GM12878 (cell line): ENCODE data around the gene PKNOX1. TPM values are rescaled to one million over a fixed set of nuclear protein-coding genes. Genes with fewer than 3 reads are reported as not detected.

Source experiments
- ATAC-seq: fragments of 200-7000 bp; cut with Tn5 transposase; 3 replicates; pipeline ENCODE4 v1.9.1; 2020; ENCODE audit warnings: mild to moderate bottlenecking, moderate library complexity
- BruUV-seq: library from RNA; stranded (reverse); fragments of 400-500 nt; replicated peaks from 2 replicates; lab custom pipeline; 2021; lab: Mats Ljungman, UMichigan
- CTCF ChIA-PET: fragments of 300-600 bp; sonication (Branson Sonifier 250); formaldehyde crosslinking; extraction: SDS; loops from one replicate; lab custom pipeline; 2021; ENCODE audit warnings: inconsistent platforms; lab: Yijun Ruan, JAX
- POLR2A ChIA-PET: fragments of 350-600 bp; formaldehyde crosslinking; extraction: SDS; loops from one replicate; lab custom pipeline; 2021; ENCODE audit warnings: inconsistent platforms; lab: Charles Lee
- RAD21 ChIA-PET: fragments of 300-600 bp; sonication (Branson Sonifier 250); formaldehyde crosslinking; loops from one replicate; lab custom pipeline; 2023; ENCODE audit warnings: antibody characterized with exemption; ENCODE audit not compliant: unreplicated experiment; lab: Charles Lee
- SMC1A ChIA-PET: fragments of 300-600 bp; sonication (Branson Sonifier 250); formaldehyde crosslinking; loops from one replicate; lab custom pipeline; 2023; ENCODE audit not compliant: unreplicated experiment, uncharacterized antibody; lab: Charles Lee
- DNase-seq: peaks from one replicate; pipeline ENCODE4 v3.0.0-alpha.2; 2011; ENCODE audit warnings: low read depth, low spot score
- FAIRE-seq: peaks from 3 replicates; lab custom pipeline; 2011; peaks lifted over from hg19 to GRCh38; lab: Jason Lieb, UNC
- H2AFZ ChIP-seq: 2 replicates; pipeline ENCODE4 v1.6.0; 2011; ENCODE audit warnings: low read depth, low read length, control low read depth; ENCODE audit not compliant: control insufficient read depth
- H3K27ac ChIP-seq: 2 replicates; pipeline ENCODE4 v1.5.1; 2011; ENCODE audit warnings: control low read depth; ENCODE audit not compliant: control insufficient read depth, insufficient read depth
- H3K27me3 ChIP-seq, 2 experiments: replicated peaks in 1 of 2; 2 replicates each; pipeline versions ENCODE4 v1.6.0 to v1.6.1; 2011; ENCODE audit warnings: low read length in 1 of 2; ENCODE audit not compliant: control insufficient read depth in 2 of 2, insufficient read depth in 2 of 2
- H3K36me3 ChIP-seq, 2 experiments: 2 replicates each; pipeline ENCODE4 v1.5.1; 2011; ENCODE audit warnings: low read length in 1 of 2; ENCODE audit not compliant: control insufficient read depth in 2 of 2, insufficient read depth in 2 of 2
- H3K4me1 ChIP-seq: 2 replicates; pipeline ENCODE4 v1.6.1; 2011; ENCODE audit warnings: mild to moderate bottlenecking, low read length, moderate library complexity, mixed read lengths; ENCODE audit not compliant: control insufficient read depth, insufficient read depth
- H3K4me2 ChIP-seq: 2 replicates; pipeline ENCODE4 v1.6.0; 2011; ENCODE audit warnings: control low read depth; ENCODE audit not compliant: control insufficient read depth, insufficient read depth
- H3K4me3 ChIP-seq: fragments of 200-600 bp; sonication (generic); 2 replicates; pipeline ENCODE4 v1.5.1; 2016
- H3K79me2 ChIP-seq: 2 replicates; pipeline ENCODE4 v1.6.0; 2011; ENCODE audit warnings: low read length; ENCODE audit not compliant: control insufficient read depth, insufficient read depth
- H3K9ac ChIP-seq: 2 replicates; pipeline ENCODE4 v1.8.0; 2011; ENCODE audit warnings: low read length, control low read depth, mixed read lengths; ENCODE audit not compliant: control insufficient read depth, insufficient read depth
- H3K9me3 ChIP-seq: replicated peaks from 3 replicates; pipeline ENCODE4 v1.5.1; 2011; ENCODE audit warnings: mild to moderate bottlenecking, low read length; ENCODE audit not compliant: control insufficient read depth, insufficient read depth
- H4K20me1 ChIP-seq: 2 replicates; pipeline ENCODE4 v1.6.0; 2011; ENCODE audit not compliant: control insufficient read depth, insufficient read depth
- ATF7 ChIP-seq: fragments of 450-650 bp; IDR thresholded peaks from 2 replicates; pipeline ENCODE4 v1.6.1; 2016; ENCODE audit warnings: low read depth, mild to moderate bottlenecking
- CBX5 ChIP-seq: sonication (generic); IDR thresholded peaks from 2 replicates; pipeline ENCODE4 v1.6.1; 2016; ENCODE audit warnings: low read depth, moderate library complexity, mild to moderate bottlenecking, inconsistent platforms
- IRF4 ChIP-seq: IDR thresholded peaks from 2 replicates; pipeline ENCODE4 v1.6.1; 2011; ENCODE audit warnings: low read depth, low read length
- MTA2 ChIP-seq: fragments of 450-650 bp; IDR thresholded peaks from 2 replicates; pipeline ENCODE4 v1.6.1; 2016; ENCODE audit warnings: low read depth, mild to moderate bottlenecking, moderate library complexity
- NFYB ChIP-seq: IDR thresholded peaks from 2 replicates; pipeline ENCODE4 v1.6.1; 2011; ENCODE audit warnings: low read depth, mild to moderate bottlenecking, low read length, improper control_type of control experiment, moderate library complexity; ENCODE audit not compliant: insufficient read depth
- RB1 ChIP-seq: fragments of 450-650 bp; formaldehyde crosslinking; IDR thresholded peaks from 2 replicates; pipeline ENCODE4 v1.6.1; 2017; ENCODE audit warnings: mild to moderate bottlenecking, borderline replicate concordance
- SKIL ChIP-seq: fragments of 450-650 bp; IDR thresholded peaks from 2 replicates; pipeline ENCODE4 v1.6.1; 2017; ENCODE audit warnings: mild to moderate bottlenecking, low read depth, inconsistent platforms; ENCODE audit not compliant: poor library complexity, severe bottlenecking
- USF2 ChIP-seq: IDR thresholded peaks from 2 replicates; pipeline ENCODE4 v1.6.1; 2011; ENCODE audit warnings: low read depth, low read length, improper control_type of control experiment, borderline replicate concordance
- WGBS: methylation state at CpG from one replicate; pipeline ENCODE4 v1.1.6; 2016; ENCODE audit warnings: low lambda C conversion rate; ENCODE audit not compliant: insufficient replicate concordance, insufficient coverage; ENCODE audit errors: missing lambda C conversion rate; 5-methylcytosine and 5-hydroxymethylcytosine counted together
- in situ Hi-C: fragments of 300-500 bp; cut with MboI; formaldehyde crosslinking; loops from 9 replicates; pipeline ENCODE4 v1.14.3; 2018; ENCODE audit warnings: mixed read lengths
- intact Hi-C: fragments of 100-400 bp; cut with micrococcal nuclease; formaldehyde crosslinking; loops from one replicate; pipeline ENCODE4 v1.14.2; 2022; ENCODE audit not compliant: unreplicated experiment
- polyA plus RNA-seq, 11 experiments: library from polyadenylated mRNA; depleted of rRNA in 4 of 11; unstranded in 6 of 11; stranded (reverse) in 5 of 11; fragments of >200 nt; fragmentation: Nextera tagmentation in 4 of 11; fragmentation: Illumina TruSeq in 1 of 11; extraction: Ambion mirVana in 4 of 11; extraction: Trizol in 1 of 11; gene quantifications; 1 replicate in 1 of 11; 2 replicates in 10 of 11; pipeline versions ENCODE4 v1.2.1 to v1.2.3, GENCODE V29; 2011 to 2016; ENCODE audit warnings: inconsistent platforms in 2 of 11, missing spikeins in 2 of 11, low read depth in 1 of 11
- total RNA-seq, 4 experiments: library from RNA; depleted of rRNA in 3 of 4; stranded (reverse); fragments of >200 nt in 3 of 4; fragmentation: Illumina TruSeq in 1 of 4; extraction: Trizol in 1 of 4; gene quantifications; 2 replicates each; pipeline versions ENCODE4 v1.2.1 to v1.2.3, GENCODE V29; 2013 to 2021

PKNOX1 gene
- total and polyA plus RNA-seq, 10 of the 15 experiments (the other 5 are each of a cell fraction or from before 2014, with no cell fraction given): 6.9 to 23.7 (median 13.2) TPM

GRCh38 chr21:43020177-43020576 is 45.8 kb downstream of the PKNOX1 start:
- SMC1A ChIA-PET: no interaction called here
- WGBS: 85% methylated on average over 13 of the region's 13 CpGs
- Histone ChIP-seq H3K4me2 (no peak overlapping the region), H3K4me3 (no peak overlapping the region), H3K27me3 (no peaks in the 10 kb centered on the region), H3K9ac (no peak overlapping the region), H3K79me2 (no peaks in the 10 kb centered on the region), H3K27ac (no peak overlapping the region), H3K9me3 (no peaks in the 10 kb centered on the region), H3K4me1 (peaks cover 7% of the 10 kb centered on the region), H2AFZ (no peak overlapping the region), H3K36me3 (peaks cover 7 to 9% of the 10 kb centered on the region in 2 experiments; a peak in 3 of 4 replicates), H4K20me1 (no peaks in the 10 kb centered on the region)
- no peak for TF ChIP-seq ATF7
- TF ChIP-seq MTA2: no peak
- TF ChIP-seq NFYB: no peak
- no peak for TF ChIP-seq CBX5
- no peak for TF ChIP-seq IRF4
- no peak for TF ChIP-seq USF2
- TF ChIP-seq SKIL: no peak
- no peak for TF ChIP-seq RB1
- DNase-seq: no peak
- no peak for FAIRE-seq
- BruUV-seq: no TSS peak
- RAD21 ChIA-PET: no interaction called here
- CTCF ChIA-PET: no interaction called here
- POLR2A ChIA-PET: no interaction called here
- in situ Hi-C loops (no loop called here), intact Hi-C loops (no loop called here)
- ATAC-seq: no peak
